Germinal center (tissue), 1 donor: ENCODE data around the gene MUC2.

Source experiments
- DNase-seq: peaks from one replicate; pipeline ENCODE4 v3.0.0; 2012; ENCODE audit warnings: mixed read lengths, low spot score

Gene MUC2

GRCh38 chr11:1074244-1075221 is at the start of gene MUC2:
TSS of gene MUC2 (plus strand) at chr11:1074874.
- no peak for DNase-seq

- no peak for DNase-seq
Observed at GRCh38 chr11:1025410-1026162, 49.1 kb upstream of the MUC2 start.

- no peak for DNase-seq
Observed at GRCh38 chr11:1026163-1026450, 48.6 kb upstream of the MUC2 start.

- no peak for DNase-seq
Observed at GRCh38 chr11:1026641-1027482, 47.8 kb upstream of the MUC2 start.

GRCh38 chr11:1027483-1028290 is 47.0 kb upstream of the MUC2 start:
- no peak for DNase-seq

GRCh38 chr11:1028291-1028540 is 46.5 kb upstream of the MUC2 start:
- DNase-seq: no peak

- no peak for DNase-seq
Observed at GRCh38 chr11:1028616-1029015, 46.1 kb upstream of the MUC2 start.

GRCh38 chr11:1029051-1029450 is 45.6 kb upstream of the MUC2 start:
- no peak for DNase-seq

- no peak for DNase-seq
Observed at GRCh38 chr11:1029654-1030053, 45.0 kb upstream of the MUC2 start.

GRCh38 chr11:1030086-1030485 is 44.6 kb upstream of the MUC2 start:
- DNase-seq: no peak

- DNase-seq: no peak
Observed at GRCh38 chr11:1030556-1030955, 44.1 kb upstream of the MUC2 start.

- DNase-seq: no peak
Observed at GRCh38 chr11:1031121-1031899, 43.4 kb upstream of the MUC2 start.

GRCh38 chr11:1032310-1032891 is 42.3 kb upstream of the MUC2 start:
- no peak for DNase-seq

- no peak for DNase-seq
Observed at GRCh38 chr11:1033016-1033798, 41.5 kb upstream of the MUC2 start.

- no peak for DNase-seq
Observed at GRCh38 chr11:1034001-1034400, 40.7 kb upstream of the MUC2 start.

GRCh38 chr11:1034456-1035295 is 40.0 kb upstream of the MUC2 start:
- DNase-seq: no peak

GRCh38 chr11:1035577-1036283 is 38.9 kb upstream of the MUC2 start:
- DNase-seq: no peak

- no peak for DNase-seq
Observed at GRCh38 chr11:1036303-1036923, 38.3 kb upstream of the MUC2 start, which contains the start of gene MUC6. TSS of gene MUC6 (minus strand) at chr11:1036718. CDS start at chr11:1036655, 63 bp downstream.
